ENCODE results near the gene PCGF3. TPM values are rescaled to one million over a fixed set of nuclear protein-coding genes. Genes with fewer than 3 reads are reported as not detected.
"Not testable (repeated sequence)": the region's sequence is repeated elsewhere in the genome, so short reads cannot be mapped to it uniquely, and the experiment has no call there.

PCGF3 gene
- total and polyA plus RNA-seq, 2 donors from 2014 or later: 21.7 to 59.6 TPM

- intact Hi-C loops (cut with DNase I): no loop called here
- Histone ChIP-seq H3K9me3 (ENCODE audit: control insufficient read depth in 2 of 3, insufficient read depth in 1 of 3, low read length in 3 of 3) (no peaks in the 10 kb centered on the region), H3K4me3 (ENCODE audit: low read length in 3 of 3) (no peak overlapping the region), H3K9ac (ENCODE audit: low read length in 3 of 3) (no peak overlapping the region), H3K4me1 (ENCODE audit: control insufficient read depth in 2 of 3, insufficient read depth in 2 of 3, low read depth in 1 of 3, low read length in 3 of 3) (peaks cover 0 to 21% (median 0%) of the 10 kb centered on the region in 3 donors), H3K27me3 (ENCODE audit: control insufficient read depth, insufficient read depth, low read length) (no peaks in the 10 kb centered on the region), H3K27ac (ENCODE audit: low read depth in 2 of 2, low read length in 2 of 2) (no peak overlapping the region), H3K36me3 (ENCODE audit: control insufficient read depth in 2 of 3, insufficient read depth in 3 of 3, low read length in 3 of 3) (no peaks in the 10 kb centered on the region)
- DNase-seq (peak in 2 of 5 donors; percentile 83 to 84), FAIRE-seq (no peak)
- TF ChIP-seq, protein P1, sequence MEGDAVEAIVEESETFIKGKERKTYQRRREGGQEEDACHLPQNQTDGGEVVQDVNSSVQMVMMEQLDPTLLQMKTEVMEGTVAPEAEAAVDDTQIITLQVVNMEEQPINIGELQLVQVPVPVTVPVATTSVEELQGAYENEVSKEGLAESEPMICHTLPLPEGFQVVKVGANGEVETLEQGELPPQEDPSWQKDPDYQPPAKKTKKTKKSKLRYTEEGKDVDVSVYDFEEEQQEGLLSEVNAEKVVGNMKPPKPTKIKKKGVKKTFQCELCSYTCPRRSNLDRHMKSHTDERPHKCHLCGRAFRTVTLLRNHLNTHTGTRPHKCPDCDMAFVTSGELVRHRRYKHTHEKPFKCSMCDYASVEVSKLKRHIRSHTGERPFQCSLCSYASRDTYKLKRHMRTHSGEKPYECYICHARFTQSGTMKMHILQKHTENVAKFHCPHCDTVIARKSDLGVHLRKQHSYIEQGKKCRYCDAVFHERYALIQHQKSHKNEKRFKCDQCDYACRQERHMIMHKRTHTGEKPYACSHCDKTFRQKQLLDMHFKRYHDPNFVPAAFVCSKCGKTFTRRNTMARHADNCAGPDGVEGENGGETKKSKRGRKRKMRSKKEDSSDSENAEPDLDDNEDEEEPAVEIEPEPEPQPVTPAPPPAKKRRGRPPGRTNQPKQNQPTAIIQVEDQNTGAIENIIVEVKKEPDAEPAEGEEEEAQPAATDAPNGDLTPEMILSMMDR (IDR thresholded peaks at IDR 0.05; ENCODE audit: borderline replicate concordance, extremely low read depth, insufficient read depth): no peak
Measured at GRCh38 chr4:704198-704891, 1.3 kb upstream of the PCGF3 start.

- intact Hi-C loops (cut with DNase I): no loop called here
- no peak for DNase-seq
- Histone ChIP-seq H3K27ac (ENCODE audit: low read depth in 2 of 2, low read length in 2 of 2) (peak overlapping the region in 1 of 2 donors; percentile 60), H3K36me3 (ENCODE audit: control insufficient read depth in 2 of 3, insufficient read depth in 3 of 3, low read length in 3 of 3) (no peaks in the 10 kb centered on the region), H3K9ac (ENCODE audit: low read length in 3 of 3) (peak overlapping the region in 1 of 3 donors; percentile 89), H3K9me3 (ENCODE audit: control insufficient read depth in 2 of 3, insufficient read depth in 1 of 3, low read length in 3 of 3) (no peaks in the 10 kb centered on the region), H3K4me3 (ENCODE audit: low read length in 3 of 3) (peak overlapping the region; percentile 22 to 67 (median 64)), H3K27me3 (ENCODE audit: control insufficient read depth, insufficient read depth, low read length) (no peaks in the 10 kb centered on the region), H3K4me1 (ENCODE audit: control insufficient read depth in 2 of 3, insufficient read depth in 2 of 3, low read depth in 1 of 3, low read length in 3 of 3) (peaks cover 0 to 23% (median 0%) of the 10 kb centered on the region in 3 donors)
- TF ChIP-seq, protein P1 (IDR thresholded peaks at IDR 0.05; ENCODE audit: borderline replicate concordance, extremely low read depth, insufficient read depth): no peak
- FAIRE-seq: no peak
Measured at GRCh38 chr4:704971-705277, 708 bp upstream of the PCGF3 start.

DNA sequence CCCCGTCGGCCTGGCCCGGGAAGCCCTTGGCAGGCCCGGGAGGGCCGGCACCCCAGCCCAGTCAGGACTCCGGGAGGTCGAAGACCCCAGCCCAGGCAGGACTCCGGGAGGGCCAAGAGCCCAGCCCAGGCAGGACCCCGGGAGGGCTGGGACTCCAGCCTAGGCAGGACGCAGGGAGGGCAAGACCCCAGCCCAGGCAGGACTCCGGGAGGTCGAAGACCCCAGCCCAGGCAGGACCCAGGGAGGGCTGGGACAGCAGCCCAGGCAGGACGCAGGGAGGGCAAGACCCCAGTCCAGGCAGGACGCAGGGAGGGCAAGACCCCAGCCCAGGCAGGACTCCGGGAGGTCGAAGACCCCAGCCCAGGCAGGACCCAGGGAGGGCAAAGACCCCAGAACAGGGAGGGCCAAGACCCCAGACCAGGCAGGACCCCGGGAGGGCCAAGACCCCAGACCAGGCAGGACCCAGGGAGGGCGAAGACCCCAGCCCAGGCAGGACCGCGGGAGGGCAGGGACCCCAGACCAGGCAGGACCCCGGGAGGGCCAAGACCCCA, 526 bp downstream of the PCGF3 start:
- DNase-seq; H3K36me3 ChIP-seq (ENCODE audit: control insufficient read depth in 2 of 3, insufficient read depth in 3 of 3, low read length in 3 of 3); H3K9me3 ChIP-seq (ENCODE audit: control insufficient read depth in 2 of 3, insufficient read depth in 1 of 3, low read length in 3 of 3); FAIRE-seq; H3K27me3 ChIP-seq (ENCODE audit: control insufficient read depth, insufficient read depth, low read length); intact Hi-C loops (cut with DNase I): not testable (repeated sequence)
- Histone ChIP-seq H3K4me1 (ENCODE audit: control insufficient read depth in 2 of 3, insufficient read depth in 2 of 3, low read depth in 1 of 3, low read length in 3 of 3) (peaks cover 0 to 25% (median 0%) of the 10 kb centered on the region in 3 donors), H3K4me3 (ENCODE audit: low read length in 3 of 3) (peak overlapping the region; percentile 47 to 80 (median 75)), H3K27ac (ENCODE audit: low read depth in 2 of 2, low read length in 2 of 2) (peak overlapping the region; percentile 23 to 71), H3K9ac (ENCODE audit: low read length in 3 of 3) (peak overlapping the region; percentile 43 to 94 (median 94))

GRCh38 chr4:706834-707598, 1.4 kb downstream of the PCGF3 start:
- Histone ChIP-seq H3K4me3 (ENCODE audit: low read length in 3 of 3) (peak overlapping the region; percentile 6 to 80 (median 47)), H3K9me3 (ENCODE audit: control insufficient read depth in 2 of 3, insufficient read depth in 1 of 3, low read length in 3 of 3) (no peaks in the 10 kb centered on the region), H3K36me3 (ENCODE audit: control insufficient read depth in 2 of 3, insufficient read depth in 3 of 3, low read length in 3 of 3) (no peaks in the 10 kb centered on the region), H3K27ac (ENCODE audit: low read depth in 2 of 2, low read length in 2 of 2) (no peak overlapping the region), H3K4me1 (ENCODE audit: control insufficient read depth in 2 of 3, insufficient read depth in 2 of 3, low read depth in 1 of 3, low read length in 3 of 3) (peaks cover 0 to 25% (median 0%) of the 10 kb centered on the region in 3 donors), H3K9ac (ENCODE audit: low read length in 3 of 3) (peak overlapping the region in 2 of 3 donors; percentile 29 to 78), H3K27me3 (ENCODE audit: control insufficient read depth, insufficient read depth, low read length) (no peaks in the 10 kb centered on the region)
- FAIRE-seq (no peak), DNase-seq (peak in 1 of 5 donors; percentile 73)
- intact Hi-C loops (cut with DNase I): no loop called here
- TF ChIP-seq, protein P1 (IDR thresholded peaks at IDR 0.05; ENCODE audit: borderline replicate concordance, extremely low read depth, insufficient read depth): no peak

All from kidney (tissue), 14 donors.